HepG2 (cell line): Measurements from ENCODE around the gene SLC25A19. TPM values are rescaled to one million over a fixed set of nuclear protein-coding genes. Genes with fewer than 3 reads are reported as not detected.
A peak's percentile ranks its signal among the peaks of the same experiment; 100 is the strongest.

ENCODE experiments used
- MEF2D ChIP-seq: sonication (generic); formaldehyde crosslinking; IDR thresholded peaks from 2 replicates; pipeline ENCODE4 v1.5.1; 2020; ENCODE audit warnings: mild to moderate bottlenecking, missing genetic modification reagents
- MXD4 ChIP-seq: IDR thresholded peaks from 2 replicates; pipeline ENCODE4 v1.6.1; 2016; ENCODE audit warnings: mild to moderate bottlenecking, missing biosample characterization, missing genetic modification reagents
- SMYD3 ChIP-seq: sonication (generic); formaldehyde crosslinking; IDR thresholded peaks from 2 replicates; pipeline ENCODE4 v1.8.1; 2023; ENCODE audit warnings: mild to moderate bottlenecking, missing genetic modification reagents
- ZMAT3 ChIP-seq: sonication (generic); formaldehyde crosslinking; conservative IDR thresholded peaks from 2 replicates; pipeline ENCODE4 v1.7.0; 2021; ENCODE audit warnings: missing genetic modification reagents
- ZNF382 ChIP-seq: sonication (generic); formaldehyde crosslinking; IDR thresholded peaks from 2 replicates; pipeline ENCODE4 v1.5.0; 2020; ENCODE audit warnings: missing genetic modification reagents, mild to moderate bottlenecking, borderline replicate concordance
- polyA plus RNA-seq, 8 experiments: library from polyadenylated mRNA; depleted of rRNA in 3 of 8; stranded (reverse) in 7 of 8; unstranded in 1 of 8; fragments of >200 nt; fragmentation: Illumina TruSeq in 4 of 8; extraction: Trizol in 4 of 8; gene quantifications; 2 replicates each; pipeline versions ENCODE4 v1.2.1 to v1.2.3, GENCODE V29; 2011 to 2016; ENCODE audit warnings: low read depth in 4 of 8, missing spikeins in 1 of 8, mixed read lengths in 1 of 8; ENCODE audit not compliant: insufficient read depth in 1 of 8
- total RNA-seq, 5 experiments: library from RNA; depleted of rRNA; stranded (reverse); fragments of >200 nt; fragmentation: Illumina TruSeq; extraction: Trizol; gene quantifications; 2 replicates each; pipeline ENCODE4 v1.2.3, GENCODE V29; 2016; ENCODE audit warnings: low read depth in 1 of 5
- TF ChIP-seq, protein P1 (sequence below): IDR thresholded peaks from 2 replicates; pipeline ENCODE4 v1.6.1; 2012; ENCODE audit warnings: inconsistent platforms
- TF ChIP-seq, protein P2 (sequence below): sonication (generic); formaldehyde crosslinking; IDR thresholded peaks from 2 replicates; pipeline ENCODE4 v1.5.0; 2020; ENCODE audit warnings: mild to moderate bottlenecking, missing genetic modification reagents, borderline replicate concordance
- TF ChIP-seq, protein P3 (sequence below): IDR thresholded peaks from 2 replicates; pipeline ENCODE4 v1.6.1; 2016
- TF ChIP-seq, protein P4 (sequence below): sonication (generic); formaldehyde crosslinking; IDR thresholded peaks from 2 replicates; pipeline ENCODE4 v1.4.0; 2020; ENCODE audit warnings: mild to moderate bottlenecking, missing genetic modification reagents

The SLC25A19 gene
- total and polyA plus RNA-seq, 2 of the 13 experiments (the other 11 are each of a cell fraction or from before 2014, with no cell fraction given): 24.4 to 41.4 TPM

DNA sequence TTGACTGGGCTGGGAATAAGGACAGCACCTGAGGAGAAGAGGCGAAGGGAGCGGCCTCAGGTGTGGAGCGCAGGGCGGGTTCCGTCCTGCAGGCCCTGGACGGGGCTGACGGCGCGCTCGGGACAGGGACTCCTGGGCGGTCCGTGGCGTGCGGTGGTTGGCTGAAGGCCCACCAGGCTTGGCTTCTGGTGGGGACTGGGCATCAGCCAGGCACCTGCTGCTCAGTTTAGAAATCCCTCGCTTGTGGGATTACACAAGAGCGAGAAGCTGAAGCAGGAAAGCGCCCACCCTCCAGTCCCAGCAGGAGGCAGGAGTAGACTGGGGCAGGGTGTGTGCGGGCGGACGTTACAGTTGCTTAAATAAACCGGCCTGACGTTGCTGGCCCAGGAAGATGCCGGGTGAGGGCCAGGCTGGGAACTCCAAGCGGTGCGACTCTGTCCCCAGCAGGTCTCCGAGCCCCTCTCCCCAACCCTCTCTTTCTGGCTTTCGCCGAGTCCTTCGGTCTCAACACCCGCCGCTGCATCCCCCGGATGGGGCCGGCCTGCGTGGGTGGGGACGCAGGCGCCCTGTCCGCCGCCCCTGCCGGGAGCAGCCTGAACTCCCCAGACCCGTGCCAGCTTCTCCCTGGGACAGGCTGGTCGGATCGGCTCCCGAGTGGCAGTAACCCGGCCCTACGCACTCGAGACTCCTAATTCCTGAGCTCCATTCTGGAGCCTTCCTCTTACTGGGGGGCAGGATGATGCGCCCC lies 18.8 kb downstream of the SLC25A19 start (continued):
- TF ChIP-seq ZMAT3: peak; percentile 87; the same call in 1 of the 2 replicates
- TF ChIP-seq, protein P1, sequence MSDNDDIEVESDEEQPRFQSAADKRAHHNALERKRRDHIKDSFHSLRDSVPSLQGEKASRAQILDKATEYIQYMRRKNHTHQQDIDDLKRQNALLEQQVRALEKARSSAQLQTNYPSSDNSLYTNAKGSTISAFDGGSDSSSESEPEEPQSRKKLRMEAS: peak; percentile 21; the same call in 1 of the 2 replicates
- peak; percentile 43; the same call in 1 of the 2 replicates for TF ChIP-seq MXD4
- TF ChIP-seq, protein P2, sequence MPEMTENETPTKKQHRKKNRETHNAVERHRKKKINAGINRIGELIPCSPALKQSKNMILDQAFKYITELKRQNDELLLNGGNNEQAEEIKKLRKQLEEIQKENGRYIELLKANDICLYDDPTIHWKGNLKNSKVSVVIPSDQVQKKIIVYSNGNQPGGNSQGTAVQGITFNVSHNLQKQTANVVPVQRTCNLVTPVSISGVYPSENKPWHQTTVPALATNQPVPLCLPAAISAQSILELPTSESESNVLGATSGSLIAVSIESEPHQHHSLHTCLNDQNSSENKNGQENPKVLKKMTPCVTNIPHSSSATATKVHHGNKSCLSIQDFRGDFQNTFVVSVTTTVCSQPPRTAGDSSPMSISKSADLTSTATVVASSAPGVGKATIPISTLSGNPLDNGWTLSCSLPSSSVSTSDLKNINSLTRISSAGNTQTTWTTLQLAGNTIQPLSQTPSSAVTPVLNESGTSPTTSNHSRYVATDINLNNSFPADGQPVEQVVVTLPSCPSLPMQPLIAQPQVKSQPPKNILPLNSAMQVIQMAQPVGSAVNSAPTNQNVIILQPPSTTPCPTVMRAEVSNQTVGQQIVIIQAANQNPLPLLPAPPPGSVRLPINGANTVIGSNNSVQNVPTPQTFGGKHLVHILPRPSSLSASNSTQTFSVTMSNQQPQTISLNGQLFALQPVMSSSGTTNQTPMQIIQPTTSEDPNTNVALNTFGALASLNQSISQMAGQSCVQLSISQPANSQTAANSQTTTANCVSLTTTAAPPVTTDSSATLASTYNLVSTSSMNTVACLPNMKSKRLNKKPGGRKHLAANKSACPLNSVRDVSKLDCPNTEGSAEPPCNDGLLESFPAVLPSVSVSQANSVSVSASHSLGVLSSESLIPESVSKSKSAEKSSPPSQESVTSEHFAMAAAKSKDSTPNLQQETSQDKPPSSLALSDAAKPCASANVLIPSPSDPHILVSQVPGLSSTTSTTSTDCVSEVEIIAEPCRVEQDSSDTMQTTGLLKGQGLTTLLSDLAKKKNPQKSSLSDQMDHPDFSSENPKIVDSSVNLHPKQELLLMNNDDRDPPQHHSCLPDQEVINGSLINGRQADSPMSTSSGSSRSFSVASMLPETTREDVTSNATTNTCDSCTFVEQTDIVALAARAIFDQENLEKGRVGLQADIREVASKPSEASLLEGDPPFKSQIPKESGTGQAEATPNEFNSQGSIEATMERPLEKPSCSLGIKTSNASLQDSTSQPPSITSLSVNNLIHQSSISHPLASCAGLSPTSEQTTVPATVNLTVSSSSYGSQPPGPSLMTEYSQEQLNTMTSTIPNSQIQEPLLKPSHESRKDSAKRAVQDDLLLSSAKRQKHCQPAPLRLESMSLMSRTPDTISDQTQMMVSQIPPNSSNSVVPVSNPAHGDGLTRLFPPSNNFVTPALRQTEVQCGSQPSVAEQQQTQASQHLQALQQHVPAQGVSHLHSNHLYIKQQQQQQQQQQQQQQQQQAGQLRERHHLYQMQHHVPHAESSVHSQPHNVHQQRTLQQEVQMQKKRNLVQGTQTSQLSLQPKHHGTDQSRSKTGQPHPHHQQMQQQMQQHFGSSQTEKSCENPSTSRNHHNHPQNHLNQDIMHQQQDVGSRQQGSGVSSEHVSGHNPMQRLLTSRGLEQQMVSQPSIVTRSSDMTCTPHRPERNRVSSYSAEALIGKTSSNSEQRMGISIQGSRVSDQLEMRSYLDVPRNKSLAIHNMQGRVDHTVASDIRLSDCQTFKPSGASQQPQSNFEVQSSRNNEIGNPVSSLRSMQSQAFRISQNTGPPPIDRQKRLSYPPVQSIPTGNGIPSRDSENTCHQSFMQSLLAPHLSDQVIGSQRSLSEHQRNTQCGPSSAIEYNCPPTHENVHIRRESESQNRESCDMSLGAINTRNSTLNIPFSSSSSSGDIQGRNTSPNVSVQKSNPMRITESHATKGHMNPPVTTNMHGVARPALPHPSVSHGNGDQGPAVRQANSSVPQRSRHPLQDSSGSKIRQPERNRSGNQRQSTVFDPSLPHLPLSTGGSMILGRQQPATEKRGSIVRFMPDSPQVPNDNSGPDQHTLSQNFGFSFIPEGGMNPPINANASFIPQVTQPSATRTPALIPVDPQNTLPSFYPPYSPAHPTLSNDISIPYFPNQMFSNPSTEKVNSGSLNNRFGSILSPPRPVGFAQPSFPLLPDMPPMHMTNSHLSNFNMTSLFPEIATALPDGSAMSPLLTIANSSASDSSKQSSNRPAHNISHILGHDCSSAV (CRISPR knock-in tag): no peak; the same call in 1 of the 2 replicates
- TF ChIP-seq SMYD3 (CRISPR knock-in tag): no peak
- TF ChIP-seq MEF2D (CRISPR knock-in tag): peak; percentile 78
- TF ChIP-seq, protein P3, sequence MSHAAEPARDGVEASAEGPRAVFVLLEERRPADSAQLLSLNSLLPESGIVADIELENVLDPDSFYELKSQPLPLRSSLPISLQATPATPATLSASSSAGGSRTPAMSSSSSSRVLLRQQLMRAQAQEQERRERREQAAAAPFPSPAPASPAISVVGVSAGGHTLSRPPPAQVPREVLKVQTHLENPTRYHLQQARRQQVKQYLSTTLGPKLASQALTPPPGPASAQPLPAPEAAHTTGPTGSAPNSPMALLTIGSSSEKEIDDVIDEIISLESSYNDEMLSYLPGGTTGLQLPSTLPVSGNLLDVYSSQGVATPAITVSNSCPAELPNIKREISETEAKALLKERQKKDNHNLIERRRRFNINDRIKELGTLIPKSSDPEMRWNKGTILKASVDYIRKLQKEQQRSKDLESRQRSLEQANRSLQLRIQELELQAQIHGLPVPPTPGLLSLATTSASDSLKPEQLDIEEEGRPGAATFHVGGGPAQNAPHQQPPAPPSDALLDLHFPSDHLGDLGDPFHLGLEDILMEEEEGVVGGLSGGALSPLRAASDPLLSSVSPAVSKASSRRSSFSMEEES (CRISPR knock-in tag): peak; percentile 29; the same call in 1 of the 2 replicates
- no peak for TF ChIP-seq ZNF382 (CRISPR knock-in tag)
- TF ChIP-seq, protein P4, sequence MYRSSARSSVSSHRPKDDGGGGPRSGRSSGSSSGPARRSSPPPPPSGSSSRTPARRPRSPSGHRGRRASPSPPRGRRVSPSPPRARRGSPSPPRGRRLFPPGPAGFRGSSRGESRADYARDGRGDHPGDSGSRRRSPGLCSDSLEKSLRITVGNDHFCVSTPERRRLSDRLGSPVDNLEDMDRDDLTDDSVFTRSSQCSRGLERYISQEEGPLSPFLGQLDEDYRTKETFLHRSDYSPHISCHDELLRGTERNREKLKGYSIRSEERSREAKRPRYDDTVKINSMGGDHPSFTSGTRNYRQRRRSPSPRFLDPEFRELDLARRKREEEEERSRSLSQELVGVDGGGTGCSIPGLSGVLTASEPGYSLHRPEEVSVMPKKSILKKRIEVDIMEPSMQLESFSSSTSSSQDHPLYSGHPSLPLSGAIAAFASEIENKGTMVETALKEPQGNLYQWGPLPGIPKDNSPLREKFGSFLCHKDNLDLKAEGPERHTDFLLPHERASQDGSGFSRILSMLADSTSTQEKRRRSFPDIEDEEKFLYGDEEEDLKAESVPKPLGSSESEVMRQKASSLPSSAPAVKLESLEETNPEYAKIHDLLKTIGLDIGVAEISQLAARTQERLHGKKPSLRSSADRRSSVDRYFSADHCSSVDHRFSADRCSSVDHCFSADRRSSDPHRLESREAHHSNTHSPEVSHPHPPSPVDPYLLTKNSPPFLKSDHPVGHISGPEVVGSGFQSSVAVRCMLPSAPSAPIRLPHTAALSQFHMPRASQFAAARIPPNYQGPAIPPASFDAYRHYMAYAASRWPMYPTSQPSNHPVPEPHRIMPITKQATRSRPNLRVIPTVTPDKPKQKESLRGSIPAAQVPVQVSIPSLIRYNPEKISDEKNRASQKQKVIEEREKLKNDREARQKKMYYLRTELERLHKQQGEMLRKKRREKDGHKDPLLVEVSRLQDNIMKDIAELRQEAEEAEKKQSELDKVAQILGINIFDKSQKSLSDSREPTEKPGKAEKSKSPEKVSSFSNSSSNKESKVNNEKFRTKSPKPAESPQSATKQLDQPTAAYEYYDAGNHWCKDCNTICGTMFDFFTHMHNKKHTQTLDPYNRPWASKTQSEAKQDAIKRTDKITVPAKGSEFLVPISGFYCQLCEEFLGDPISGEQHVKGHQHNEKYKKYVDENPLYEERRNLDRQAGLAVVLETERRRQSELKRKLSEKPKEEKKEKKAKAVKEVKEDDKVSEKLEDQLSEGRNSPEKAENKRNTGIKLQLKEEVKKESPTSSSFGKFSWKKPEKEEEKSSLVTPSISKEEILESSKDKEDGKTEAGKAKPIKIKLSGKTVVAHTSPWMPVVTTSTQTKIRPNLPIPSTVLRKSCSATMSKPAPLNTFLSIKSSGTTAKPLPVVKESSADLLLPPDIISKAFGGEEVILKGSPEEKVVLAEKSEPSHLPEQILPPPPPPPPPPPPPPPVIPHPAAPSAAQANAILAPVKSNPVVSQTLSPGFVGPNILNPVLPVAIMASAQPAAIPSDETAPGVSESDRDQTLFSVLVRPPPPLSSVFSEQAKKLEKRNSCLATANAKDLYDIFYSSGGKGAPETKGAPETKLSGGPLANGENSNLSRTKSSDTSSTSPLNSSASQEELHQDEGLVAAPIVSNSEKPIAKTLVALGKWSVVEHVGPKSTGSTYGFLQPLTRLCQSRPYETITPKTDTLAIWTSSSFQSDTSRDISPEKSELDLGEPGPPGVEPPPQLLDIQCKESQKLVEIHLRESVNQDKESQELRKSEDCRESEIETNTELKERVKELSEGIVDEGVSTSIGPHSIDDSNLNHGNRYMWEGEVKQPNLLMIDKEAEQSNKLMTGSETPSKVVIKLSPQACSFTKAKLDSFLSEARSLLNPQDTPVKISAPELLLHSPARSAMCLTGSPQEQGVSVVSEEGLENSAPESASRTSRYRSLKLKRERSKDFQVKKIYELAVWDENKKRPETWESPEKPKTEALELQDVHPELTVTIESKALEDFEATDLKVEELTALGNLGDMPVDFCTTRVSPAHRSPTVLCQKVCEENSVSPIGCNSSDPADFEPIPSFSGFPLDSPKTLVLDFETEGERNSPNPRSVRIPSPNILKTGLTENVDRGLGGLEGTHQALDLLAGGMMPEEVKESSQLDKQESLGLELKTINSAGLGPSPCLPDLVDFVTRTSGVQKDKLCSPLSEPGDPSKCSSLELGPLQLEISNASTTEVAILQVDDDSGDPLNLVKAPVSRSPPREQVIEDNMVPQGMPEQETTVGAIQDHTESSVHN: no peak
